IMR-90 (cell line): ENCODE measurements around the gene NHSL2. TPM values are rescaled to one million over a fixed set of nuclear protein-coding genes. Genes with fewer than 3 reads are reported as not detected.

Experiments used
- ATAC-seq: fragments of 200-7000 bp; cut with Tn5 transposase; 2 replicates; pipeline ENCODE4 v1.9.1; 2020; ENCODE audit warnings: low read depth, mild to moderate bottlenecking, moderate library complexity
- BruUV-seq: library from RNA; stranded (reverse); fragments of 400-500 nt; replicated peaks from 2 replicates; lab custom pipeline; 2021; lab: Mats Ljungman, UMichigan
- CTCF ChIA-PET: fragments of 300-600 bp; formaldehyde crosslinking; extraction: SDS; loops from one replicate; lab custom pipeline; 2021; ENCODE audit warnings: antibody characterized with exemption; lab: Yijun Ruan, JAX
- POLR2A ChIA-PET: fragments of 300-600 bp; sonication (Branson Sonifier 250); formaldehyde crosslinking; loops from one replicate; lab custom pipeline; 2022; ENCODE audit warnings: antibody characterized with exemption; ENCODE audit not compliant: unreplicated experiment; lab: Charles Lee
- DNase-seq: peaks from one replicate; pipeline ENCODE4 v3.0.0; 2013
- H2AFZ ChIP-seq: replicated peaks from 2 replicates; pipeline ENCODE3; 2013; ENCODE audit warnings: low read length, mild to moderate bottlenecking; ENCODE audit not compliant: poor library complexity
- H2AK5ac ChIP-seq: 2 replicates; pipeline ENCODE4 v1.6.1; 2013; ENCODE audit warnings: low read depth, low read length, inconsistent platforms
- H2AK9ac ChIP-seq: replicated peaks from 2 replicates; pipeline ENCODE3; 2013; ENCODE audit warnings: mild to moderate bottlenecking, low read depth, low read length, moderate library complexity; ENCODE audit not compliant: poor library complexity
- H2BK120ac ChIP-seq: 2 replicates; pipeline ENCODE4 v1.6.1; 2013; ENCODE audit warnings: low read depth, low read length, inconsistent platforms
- H2BK15ac ChIP-seq: 3 replicates; pipeline ENCODE4 v1.6.1; 2013; ENCODE audit warnings: low read depth, low read length, inconsistent platforms
- H2BK20ac ChIP-seq: 2 replicates; pipeline ENCODE4 v1.6.1; 2013; ENCODE audit warnings: low read depth, mild to moderate bottlenecking, inconsistent platforms, low read length, moderate library complexity
- H2BK5ac ChIP-seq: 2 replicates; pipeline ENCODE4 v1.6.1; 2013; ENCODE audit warnings: mild to moderate bottlenecking, low read depth, low read length, inconsistent platforms; ENCODE audit not compliant: poor library complexity, severe bottlenecking
- H3K14ac ChIP-seq: replicated peaks from 2 replicates; pipeline ENCODE4 v1.6.1; 2013; ENCODE audit warnings: low read depth, low read length, inconsistent platforms
- H3K18ac ChIP-seq: 2 replicates; pipeline ENCODE4 v1.6.1; 2013; ENCODE audit warnings: low read depth, low read length, control low read depth
- H3K23ac ChIP-seq: 2 replicates; pipeline ENCODE4 v1.6.1; 2013; ENCODE audit warnings: low read depth, low read length, inconsistent platforms
- H3K27ac ChIP-seq: 2 replicates; pipeline ENCODE4 v1.5.1; 2013; ENCODE audit warnings: mild to moderate bottlenecking, control low read depth, low read length; ENCODE audit not compliant: insufficient read depth
- H3K27me3 ChIP-seq: 2 replicates; pipeline ENCODE4 v1.6.1; 2013; ENCODE audit warnings: low read length; ENCODE audit not compliant: control insufficient read depth, insufficient read depth
- H3K36me3 ChIP-seq: 2 replicates; pipeline ENCODE4 v1.6.1; 2013; ENCODE audit warnings: low read length, mixed read lengths; ENCODE audit not compliant: control insufficient read depth, insufficient read depth
- H3K4ac ChIP-seq: 2 replicates; pipeline ENCODE4 v1.6.1; 2013; ENCODE audit warnings: low read depth, low read length, inconsistent platforms
- H3K4me1 ChIP-seq: 2 replicates; pipeline ENCODE4 v1.6.1; 2013; ENCODE audit warnings: low read length, mixed read lengths; ENCODE audit not compliant: control insufficient read depth, insufficient read depth
- H3K4me2 ChIP-seq: 2 replicates; pipeline ENCODE4 v1.6.1; 2013; ENCODE audit warnings: low read depth, mild to moderate bottlenecking, control low read depth, low read length, moderate library complexity
- H3K4me3 ChIP-seq: 2 replicates; pipeline ENCODE4 v1.5.1; 2013; ENCODE audit warnings: low read depth, mild to moderate bottlenecking, control low read depth, low read length, moderate library complexity; ENCODE audit not compliant: insufficient read depth
- H3K56ac ChIP-seq: 2 replicates; pipeline ENCODE4 v1.6.1; 2013; ENCODE audit warnings: low read length, inconsistent platforms; ENCODE audit not compliant: insufficient read depth; ENCODE audit errors: extremely low read depth
- H3K79me1 ChIP-seq, 2 experiments: 2 replicates each; pipeline ENCODE4 v1.6.1; 2013; ENCODE audit warnings: low read length in 2 of 2, inconsistent platforms in 1 of 2, low read depth in 1 of 2
- H3K9ac ChIP-seq: 2 replicates; pipeline ENCODE4 v1.6.1; 2013; ENCODE audit warnings: low read depth, low read length, control low read depth
- H3K9me1 ChIP-seq: 2 replicates; pipeline ENCODE4 v1.6.1; 2013; ENCODE audit warnings: low read length, inconsistent platforms; ENCODE audit not compliant: insufficient read depth
- H3K9me3 ChIP-seq: 2 replicates; pipeline ENCODE4 v1.6.1; 2013; ENCODE audit warnings: low read length; ENCODE audit not compliant: control insufficient read depth, insufficient read depth
- H4K20me1 ChIP-seq: 2 replicates; pipeline ENCODE4 v1.6.1; 2013; ENCODE audit warnings: low read length, inconsistent platforms; ENCODE audit not compliant: insufficient read depth
- H4K5ac ChIP-seq: 2 replicates; pipeline ENCODE4 v1.6.1; 2013; ENCODE audit warnings: mild to moderate bottlenecking, low read depth, low read length, control low read depth
- H4K8ac ChIP-seq, 2 experiments: 2 replicates each; pipeline ENCODE4 v1.6.1; 2013; ENCODE audit warnings: low read depth in 2 of 2, low read length in 2 of 2, control low read depth in 1 of 2, inconsistent platforms in 1 of 2
- H4K91ac ChIP-seq: 2 replicates; pipeline ENCODE4 v1.6.1; 2013; ENCODE audit warnings: low read depth, low read length, inconsistent platforms; ENCODE audit not compliant: insufficient read depth
- BHLHE40 ChIP-seq: fragments of 150-350 bp; IDR thresholded peaks from 2 replicates; pipeline ENCODE4 v1.6.1; 2016; ENCODE audit warnings: mild to moderate bottlenecking, low read depth, low read length
- ELK1 ChIP-seq: fragments of 150-350 bp; IDR thresholded peaks from 2 replicates; pipeline ENCODE4 v1.6.1; 2016; ENCODE audit warnings: low read depth, mild to moderate bottlenecking, low read length, moderate library complexity, borderline replicate concordance
- MXI1 ChIP-seq: IDR thresholded peaks from 2 replicates; pipeline ENCODE4 v1.6.1; 2012; ENCODE audit warnings: low read depth, mild to moderate bottlenecking, low read length, moderate library complexity, borderline replicate concordance
- POLR2A ChIP-seq: IDR thresholded peaks from 2 replicates; pipeline ENCODE4 v1.6.1; 2012; ENCODE audit warnings: mild to moderate bottlenecking, low read depth, low read length
- RFX5 ChIP-seq: IDR thresholded peaks from 2 replicates; pipeline ENCODE4 v1.8.0; 2012; ENCODE audit warnings: low read depth, mild to moderate bottlenecking, low read length, moderate library complexity
- WGBS, 2 experiments: methylation state at CpG; one replicate each; pipeline versions ENCODE4 v1.1.5 to v1.1.7; 2013; ENCODE audit warnings: missing lambda C conversion rate in 2 of 2; ENCODE audit not compliant: insufficient read length in 1 of 2; ENCODE audit errors: extremely low coverage in 2 of 2; 5-methylcytosine and 5-hydroxymethylcytosine counted together
- dilution Hi-C: fragments of 300-500 bp; cut with HindIII; formaldehyde crosslinking; loops from one replicate; pipeline ENCODE4 v1.14.3; 2018; ENCODE audit warnings: low sequenced_read_pairs; ENCODE audit not compliant: unreplicated experiment
- in situ Hi-C: fragments of 300-500 bp; cut with MboI; formaldehyde crosslinking; loops from 3 replicates; pipeline ENCODE4 v1.14.3; 2019; ENCODE audit warnings: low sequenced_read_pairs, inconsistent platforms, mixed read lengths
- intact Hi-C: fragments of 100-400 bp; cut with micrococcal nuclease; formaldehyde crosslinking; loops from 2 replicates; pipeline ENCODE4 v1.10.0; 2022
- polyA plus RNA-seq, 3 experiments: library from polyadenylated mRNA; depleted of rRNA; stranded (reverse); fragments of >200 nt; gene quantifications; 2 replicates each; pipeline ENCODE4 v1.2.3, GENCODE V29; 2012; ENCODE audit warnings: low replicate concordance in 1 of 3
- total RNA-seq: library from RNA; depleted of rRNA; stranded (reverse); fragments of >200 nt; gene quantifications from 2 replicates; pipeline ENCODE4 v1.2.3, GENCODE V29; 2012

The NHSL2 gene
- total and polyA plus RNA-seq, 2 of the 4 experiments (the other 2 are of a cell fraction) = 0.72 to 0.75 TPM

DNA sequence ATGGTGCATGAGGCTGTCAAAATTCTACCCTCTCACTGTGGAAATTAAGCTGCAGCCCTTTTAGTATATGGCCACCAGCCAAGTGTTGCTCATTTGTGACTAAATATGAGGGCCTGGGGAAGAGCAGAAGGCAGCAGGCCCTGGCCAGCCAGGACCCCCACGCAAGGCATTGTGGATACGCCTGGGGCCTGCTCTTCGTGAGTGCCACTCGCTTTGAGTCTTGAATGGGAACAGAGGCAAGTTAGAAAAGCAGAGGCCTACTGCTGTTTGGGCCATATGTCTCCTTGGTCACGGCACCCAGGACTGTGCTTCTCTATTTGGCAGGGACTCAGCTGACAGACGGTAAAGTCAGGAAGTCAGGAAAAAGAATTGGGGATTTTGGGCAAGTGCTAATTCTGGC, 210.2 kb downstream of the NHSL2 start:
- H3K4ac ChIP-seq = no peak overlapping the region
- no peak overlapping the region for H3K56ac ChIP-seq
- no peak overlapping the region for H3K23ac ChIP-seq
- no peaks in the 10 kb centered on the region for H3K9me1 ChIP-seq
- H4K20me1 ChIP-seq = no peaks in the 10 kb centered on the region
- intact Hi-C loops (no loop called here), dilution Hi-C loops (no loop called here), in situ Hi-C loops (no loop called here)
- no peak overlapping the region for H3K18ac ChIP-seq
- no peak overlapping the region for H4K8ac ChIP-seq
- H2AK9ac ChIP-seq = no peak overlapping the region
- peaks cover 5% of the 10 kb centered on the region; the same call in 1 of the 2 replicates for H3K4me1 ChIP-seq
- ATAC-seq = no peak
- H3K27me3 ChIP-seq = peaks cover 50% of the 10 kb centered on the region
- H3K79me1 ChIP-seq = no peaks in the 10 kb centered on the region
- BruUV-seq = no TSS peak
- no peaks in the 10 kb centered on the region for H3K9me3 ChIP-seq
- H2AFZ ChIP-seq = no peak overlapping the region
- 63% methylated on average over 4 of the region's 6 CpGs; no CpG with 5 or more reads in 1 of the 2 experiments for WGBS, 2 experiments
- H2AK5ac ChIP-seq = peak overlapping the region; percentile 18; the same call in 1 of the 2 replicates
- no peak overlapping the region for H2BK5ac ChIP-seq
- no peak overlapping the region for H3K27ac ChIP-seq
- H2BK15ac ChIP-seq = no peak overlapping the region
- no peak for DNase-seq
- CTCF ChIA-PET = interaction anchor here (1.0 kb wide), 1 partner anchor 60 kb away, joined by 3 read pairs; the partner anchor contains the start of gene PIN4
- POLR2A ChIA-PET = no interaction called here
- H4K5ac ChIP-seq = no peak overlapping the region
- no peak overlapping the region for H3K14ac ChIP-seq
- no peak overlapping the region for H2BK20ac ChIP-seq
- TF ChIP-seq RFX5 (no peak), MXI1 (no peak), POLR2A (no peak), BHLHE40 (no peak), ELK1 (no peak)
- H3K36me3 ChIP-seq = no peaks in the 10 kb centered on the region
- H3K4me2 ChIP-seq = no peak overlapping the region
- no peak overlapping the region for H3K9ac ChIP-seq
- no peak overlapping the region for H4K91ac ChIP-seq
- no peak overlapping the region for H3K4me3 ChIP-seq
- no peak overlapping the region for H2BK120ac ChIP-seq
